Coronary artery (tissue), 2 donors: ENCODE data around the gene OSBPL2.

Experiments
- DNase-seq: peaks from one replicate; pipeline ENCODE4 v3.0.0-alpha.2; 2017; ENCODE audit warnings: low spot score
- H3K27ac ChIP-seq, 2 donors: fragments of 200-600 bp; sonication (generic); one replicate each; pipeline ENCODE4 v1.5.1; 2016 to 2019
- H3K4me3 ChIP-seq: fragments of 200-600 bp; sonication (generic); 2 replicates; pipeline ENCODE4 v1.5.1; 2016; ENCODE audit warnings: mild to moderate bottlenecking, moderate library complexity
- TF ChIP-seq, protein P1 (sequence below): fragments of 200-600 bp; sonication (generic); IDR thresholded peaks from one replicate; pipeline ENCODE4 v1.5.1; 2019; ENCODE audit warnings: antibody characterized with exemption

OSBPL2 gene

DNA sequence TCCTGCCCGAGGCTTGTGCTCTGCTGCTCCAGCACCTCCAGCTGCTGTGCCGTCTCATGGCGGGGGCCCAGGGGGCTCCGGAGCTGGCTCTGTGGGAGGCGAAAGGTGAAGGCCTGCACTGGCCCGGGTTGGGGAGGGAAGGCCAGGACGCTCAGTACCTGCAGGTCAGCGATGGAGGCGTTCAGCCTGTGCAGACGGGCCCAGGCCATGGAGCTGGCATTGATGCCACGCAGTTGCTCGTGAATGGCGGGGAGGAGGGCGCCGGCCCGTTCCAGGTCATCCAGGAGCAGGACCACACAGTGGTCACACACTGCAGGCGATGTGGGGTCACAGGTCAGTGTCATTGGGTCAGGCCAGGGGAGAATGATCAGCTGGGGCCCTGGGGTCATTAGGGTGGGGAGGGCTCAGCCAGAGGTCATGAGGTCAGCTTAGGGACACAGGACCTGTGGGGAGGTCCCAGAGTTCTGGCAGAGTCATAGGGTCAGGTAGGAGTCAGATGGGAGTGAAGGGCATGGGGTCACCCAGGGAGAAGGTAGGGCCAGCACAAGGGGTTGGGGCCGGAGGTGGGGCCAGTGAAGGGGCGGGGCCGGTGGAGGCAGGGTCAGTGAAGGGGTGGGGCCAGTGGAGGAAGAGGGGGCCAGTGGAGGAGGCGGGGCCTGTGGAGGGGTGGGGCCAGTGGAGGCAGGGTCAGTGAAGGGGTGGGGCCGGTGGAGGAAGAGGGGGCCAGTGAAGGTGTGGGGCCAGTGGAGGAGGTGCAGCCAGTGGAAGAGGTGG is 82.4 kb downstream of the OSBPL2 start:
- TF ChIP-seq, protein P1, sequence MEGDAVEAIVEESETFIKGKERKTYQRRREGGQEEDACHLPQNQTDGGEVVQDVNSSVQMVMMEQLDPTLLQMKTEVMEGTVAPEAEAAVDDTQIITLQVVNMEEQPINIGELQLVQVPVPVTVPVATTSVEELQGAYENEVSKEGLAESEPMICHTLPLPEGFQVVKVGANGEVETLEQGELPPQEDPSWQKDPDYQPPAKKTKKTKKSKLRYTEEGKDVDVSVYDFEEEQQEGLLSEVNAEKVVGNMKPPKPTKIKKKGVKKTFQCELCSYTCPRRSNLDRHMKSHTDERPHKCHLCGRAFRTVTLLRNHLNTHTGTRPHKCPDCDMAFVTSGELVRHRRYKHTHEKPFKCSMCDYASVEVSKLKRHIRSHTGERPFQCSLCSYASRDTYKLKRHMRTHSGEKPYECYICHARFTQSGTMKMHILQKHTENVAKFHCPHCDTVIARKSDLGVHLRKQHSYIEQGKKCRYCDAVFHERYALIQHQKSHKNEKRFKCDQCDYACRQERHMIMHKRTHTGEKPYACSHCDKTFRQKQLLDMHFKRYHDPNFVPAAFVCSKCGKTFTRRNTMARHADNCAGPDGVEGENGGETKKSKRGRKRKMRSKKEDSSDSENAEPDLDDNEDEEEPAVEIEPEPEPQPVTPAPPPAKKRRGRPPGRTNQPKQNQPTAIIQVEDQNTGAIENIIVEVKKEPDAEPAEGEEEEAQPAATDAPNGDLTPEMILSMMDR, result no peak
- no peak for DNase-seq
- H3K4me3 ChIP-seq, result no peak overlapping the region
- peak overlapping the region in 1 of 2 donors; percentile 73 for H3K27ac ChIP-seq

DNA sequence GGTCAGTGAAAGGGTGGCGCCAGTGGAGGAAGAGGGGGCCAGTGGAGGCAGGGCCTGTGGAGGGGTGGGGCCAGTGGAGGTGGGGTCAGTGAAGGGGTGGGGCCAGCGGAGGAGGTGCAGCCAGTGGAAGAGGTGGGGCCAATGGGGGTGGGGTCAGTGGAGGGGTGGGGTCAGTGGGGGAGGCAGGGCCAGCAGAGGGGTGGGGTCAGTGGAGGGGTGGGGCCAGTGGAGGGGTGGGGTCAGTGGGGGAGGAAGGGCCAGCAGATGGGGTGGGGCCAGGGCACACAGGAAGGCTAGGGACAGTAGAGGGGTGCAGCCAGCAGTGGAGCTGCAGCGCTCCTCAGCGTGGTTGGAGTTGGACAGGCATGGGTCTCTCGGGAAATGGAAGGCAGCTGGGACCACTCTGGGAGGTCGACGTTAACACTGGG is 83.2 kb downstream of the OSBPL2 start:
- DNase-seq, result no peak
- TF ChIP-seq, protein P1, result no peak
- Histone ChIP-seq H3K27ac (peak overlapping the region in 1 of 2 donors; percentile 73), H3K4me3 (no peak overlapping the region)

DNA sequence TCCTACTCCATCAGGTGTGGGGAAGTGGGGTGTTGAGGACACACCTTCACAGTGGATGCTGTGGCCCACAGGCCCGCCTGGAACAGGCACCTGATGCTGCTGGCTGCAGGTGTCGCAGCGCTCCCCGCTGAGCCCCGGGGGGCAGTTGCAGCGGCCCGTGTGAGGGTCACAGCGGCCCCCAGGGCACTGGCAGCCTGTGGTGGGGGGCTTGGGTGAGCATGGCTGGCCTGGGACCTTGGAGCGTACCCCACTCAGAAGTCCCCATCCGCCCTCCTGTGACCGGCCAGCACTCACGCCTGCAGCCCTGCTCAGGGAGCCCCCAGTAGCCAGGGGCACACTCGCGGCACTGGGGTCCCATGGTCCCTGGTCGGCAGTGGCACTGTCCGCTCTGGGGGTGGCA is 83.7 kb downstream of the OSBPL2 start:
- H3K27ac ChIP-seq, result peak overlapping the region in 1 of 2 donors; percentile 73
- TF ChIP-seq, protein P1, result no peak

DNA sequence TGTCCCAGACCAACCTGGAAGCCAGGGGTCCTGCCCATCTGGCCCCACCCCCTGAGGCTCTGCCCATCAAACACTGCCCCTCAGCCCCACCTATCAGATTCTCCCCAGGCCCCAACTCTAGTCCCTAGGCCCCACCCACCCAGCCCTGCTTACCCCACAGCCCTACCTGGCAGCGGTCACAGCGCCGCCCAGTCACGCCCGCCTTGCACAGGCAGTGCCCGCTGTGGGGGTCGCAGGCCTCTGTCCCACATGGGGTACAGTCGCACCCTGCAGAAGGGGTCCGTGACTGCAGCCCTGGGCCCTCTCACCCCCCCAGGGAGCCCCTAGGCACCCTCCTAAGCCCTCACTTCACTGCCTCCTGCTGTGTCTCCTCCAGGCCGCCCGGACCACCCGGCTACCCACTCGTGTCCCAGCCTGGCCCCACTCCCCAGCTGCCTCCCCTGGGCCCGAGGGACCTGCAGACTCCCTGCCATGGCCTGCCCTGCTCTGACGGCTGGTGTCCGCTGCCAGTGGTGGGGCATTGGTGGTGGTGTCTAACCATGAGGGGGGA is 84.2 kb downstream of the OSBPL2 start:
- no peak for DNase-seq
- H3K27ac ChIP-seq, result peak overlapping the region in 1 of 2 donors; percentile 11

More for the DNA sequence above, 83.7 kb downstream of the OSBPL2 start:
- no peak overlapping the region for H3K4me3 ChIP-seq
- no peak for DNase-seq

DNA sequence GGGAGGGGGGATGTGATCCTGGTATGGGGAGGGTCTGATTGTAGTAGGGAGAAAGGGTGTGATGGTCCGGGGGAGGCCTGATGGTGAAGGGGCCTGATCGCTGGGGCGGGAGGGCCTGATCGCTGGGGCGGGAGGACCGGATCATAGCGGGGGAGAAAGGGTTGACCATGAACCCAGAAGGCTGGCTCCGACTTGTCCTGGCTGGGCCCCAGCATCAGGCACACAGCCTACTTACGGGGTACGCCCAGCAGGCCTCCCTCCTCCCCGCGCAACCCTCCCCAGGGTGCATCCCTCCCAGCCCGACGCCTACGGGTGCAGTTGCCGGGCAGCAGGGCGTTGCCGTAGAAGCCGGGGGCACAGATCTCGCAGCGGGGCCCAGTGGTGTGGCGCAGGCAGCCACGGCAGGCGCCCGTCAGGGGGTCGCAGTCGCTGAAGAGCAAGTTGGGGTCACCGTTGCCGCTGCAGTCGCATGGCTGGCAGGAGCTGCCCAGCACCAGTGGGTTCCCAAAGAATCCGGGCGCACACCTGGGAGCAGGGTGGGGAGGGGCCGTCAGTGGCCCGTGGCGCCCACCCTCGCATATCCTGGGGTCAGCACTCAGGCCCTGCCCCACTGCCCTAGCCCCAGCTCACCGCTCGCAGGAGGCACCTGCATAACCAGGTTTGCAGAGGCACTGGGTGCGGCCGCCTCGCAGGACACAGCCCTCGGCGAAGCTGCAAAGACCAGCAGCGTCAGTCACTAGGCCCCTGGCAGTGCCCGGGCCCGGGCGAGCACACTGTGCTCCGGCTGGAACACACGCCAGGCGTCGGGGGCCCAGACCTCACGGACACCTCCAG is 85.0 kb downstream of the OSBPL2 start:
- no peak overlapping the region for H3K27ac ChIP-seq
- H3K4me3 ChIP-seq, result no peak overlapping the region
- TF ChIP-seq, protein P1, result no peak
- no peak for DNase-seq

More for the DNA sequence above, 84.2 kb downstream of the OSBPL2 start:
- no peak overlapping the region for H3K4me3 ChIP-seq
- TF ChIP-seq, protein P1, result no peak

DNA sequence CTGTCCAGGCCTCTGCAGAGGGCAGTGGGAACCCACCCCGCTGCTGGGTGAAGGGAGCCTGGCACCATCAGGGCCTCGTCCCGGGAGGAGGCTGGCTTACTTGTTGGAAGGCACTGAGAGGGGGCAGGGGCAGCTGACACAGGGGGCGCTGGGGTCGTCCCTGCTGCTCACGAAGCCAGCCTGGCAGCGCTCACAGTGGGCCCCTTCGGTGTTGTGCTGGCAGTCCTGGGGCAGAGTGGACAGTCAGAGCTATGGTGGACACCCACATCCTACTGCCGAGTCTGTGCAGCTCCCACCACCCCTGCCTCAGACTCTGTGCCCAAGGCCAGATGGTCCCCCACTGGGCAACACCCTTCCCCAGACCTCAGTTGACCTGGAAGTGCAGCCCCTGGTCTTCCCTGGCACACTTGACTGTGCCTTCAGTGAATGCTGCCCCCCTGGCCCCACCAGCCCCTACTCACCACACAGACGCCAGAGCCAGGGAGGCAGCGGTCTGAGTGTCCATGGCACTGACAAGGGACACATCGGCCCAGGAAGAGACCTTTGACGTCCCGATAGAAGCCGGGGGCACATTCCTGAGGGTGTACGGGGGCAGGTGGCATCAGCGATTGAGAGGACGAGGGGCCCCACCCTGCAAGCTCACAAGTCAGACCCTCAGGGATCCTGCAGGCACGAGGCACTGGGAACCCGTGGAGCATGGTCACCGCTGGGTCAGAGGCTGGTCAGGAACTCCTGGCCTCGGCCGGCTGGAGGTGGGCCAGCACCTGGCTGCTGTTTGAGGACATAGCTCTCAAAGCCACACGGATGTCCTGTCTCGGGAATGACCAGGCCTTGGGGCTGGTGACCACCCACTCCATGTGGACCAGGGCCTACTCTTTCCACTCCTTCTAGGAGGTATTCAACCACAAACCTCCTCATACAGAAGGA is 85.9 kb downstream of the OSBPL2 start:
- DNase-seq, result no peak
- Histone ChIP-seq H3K4me3 (no peak overlapping the region), H3K27ac (no peak overlapping the region)
- TF ChIP-seq, protein P1, result no peak
